ENCODE results near the gene LIME1. TPM values are rescaled to one million over a fixed set of nuclear protein-coding genes. Genes with fewer than 3 reads are reported as not detected.
A peak's percentile ranks its signal among the peaks of the same experiment; 100 is the strongest.
"Not testable (repeated sequence)": the region's sequence is repeated elsewhere in the genome, so short reads cannot be mapped to it uniquely, and the experiment has no call there.

LIME1 gene
- total RNA-seq, 2 donors from 2014 or later: 156 to 179 TPM

DNA sequence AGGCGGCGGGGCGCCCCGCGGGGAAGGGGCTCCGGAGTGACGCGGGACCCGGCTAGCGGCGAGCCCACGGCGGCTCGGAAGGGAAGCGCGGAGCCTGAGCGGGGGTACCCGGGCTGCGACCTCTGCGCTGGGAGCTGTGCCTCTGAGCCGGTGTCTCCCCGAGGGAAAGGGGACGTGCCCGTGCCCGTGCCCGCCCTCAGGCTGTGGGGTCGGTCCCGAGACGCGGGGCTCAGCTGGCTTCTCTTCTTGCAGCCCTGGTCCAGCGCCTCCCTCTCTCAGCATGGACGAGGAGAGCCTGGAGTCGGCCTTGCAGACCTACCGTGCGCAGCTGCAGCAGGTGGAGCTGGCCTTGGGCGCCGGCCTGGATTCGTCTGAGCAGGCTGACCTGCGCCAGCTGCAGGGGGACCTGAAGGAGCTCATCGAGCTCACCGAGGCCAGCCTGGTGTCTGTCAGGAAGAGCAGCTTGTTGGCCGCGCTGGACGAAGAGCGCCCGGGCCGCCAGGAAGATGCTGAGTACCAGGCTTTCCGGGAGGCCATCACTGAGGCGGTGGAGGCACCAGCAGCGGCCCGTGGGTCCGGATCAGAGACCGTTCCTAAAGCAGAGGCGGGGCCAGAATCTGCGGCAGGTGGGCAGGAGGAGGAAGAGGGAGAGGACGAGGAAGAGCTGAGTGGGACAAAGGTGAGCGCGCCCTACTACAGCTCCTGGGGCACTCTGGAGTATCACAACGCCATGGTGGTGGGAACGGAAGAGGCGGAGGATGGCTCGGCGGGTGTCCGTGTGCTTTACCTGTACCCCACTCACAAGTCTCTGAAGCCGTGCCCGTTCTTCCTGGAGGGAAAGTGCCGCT, 27.9 kb upstream of the LIME1 start:
- Mint-ChIP-seq H3K27me3 (no peaks in the 10 kb centered on the region), H3K27ac (peak overlapping the region; percentile 73), H3K4me3 (peak overlapping the region; percentile 89), H3K36me3 (ENCODE audit: low read depth) (peaks cover 3% of the 10 kb centered on the region), H3K4me1 (peaks cover 26% of the 10 kb centered on the region)
- no peaks in the 10 kb centered on the region for H3K9me3 ChIP-seq (ENCODE audit: control insufficient read depth, low read length, poor library complexity, severe bottlenecking)
- ATAC-seq: no peak
- DNase-seq: no peak

- peaks cover 26% of the 10 kb centered on the region for H3K4me1 Mint-ChIP-seq
- peak overlapping the region; percentile 73 for H3K27ac Mint-ChIP-seq
Measured at GRCh38 chr20:63709149-63709527, 27.3 kb upstream of the LIME1 start.

DNA sequence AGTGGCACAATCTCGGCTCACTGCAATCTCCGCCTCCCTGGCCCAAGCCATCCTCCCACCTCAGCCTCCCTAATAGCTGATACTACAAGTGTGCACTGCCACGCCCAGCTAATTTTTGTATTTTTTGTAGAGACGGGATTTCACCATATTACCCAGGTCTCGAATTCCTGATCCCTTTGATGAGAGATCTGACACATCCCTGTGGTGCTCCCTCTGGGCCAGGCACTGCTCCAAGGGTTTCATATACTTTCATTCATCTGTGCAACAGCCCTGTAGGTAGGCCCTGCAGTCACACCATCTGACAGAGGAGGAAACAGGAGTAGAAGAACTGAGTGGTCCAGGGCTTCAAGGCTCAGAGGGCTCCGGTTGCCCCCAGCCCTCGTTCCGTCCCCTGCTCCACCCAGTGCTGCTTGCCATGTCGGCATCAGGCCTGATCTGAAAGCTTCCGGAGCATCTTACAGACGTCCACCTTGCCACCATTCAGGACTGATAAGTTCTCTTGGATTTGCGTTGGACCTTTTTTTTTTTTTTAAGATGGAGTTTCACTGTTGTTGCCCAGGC, 25.3 kb upstream of the LIME1 start:
- peaks cover 27% of the 10 kb centered on the region for H3K4me1 Mint-ChIP-seq
- H3K27me3 Mint-ChIP-seq: no peaks in the 10 kb centered on the region
- peak overlapping the region; percentile 24 for H3K27ac Mint-ChIP-seq
- ATAC-seq (no peak), DNase-seq (no peak)
- H3K9me3 ChIP-seq (ENCODE audit: control insufficient read depth, low read length, poor library complexity, severe bottlenecking): peaks cover 4% of the 10 kb centered on the region
- peaks cover 5% of the 10 kb centered on the region for H3K36me3 Mint-ChIP-seq (ENCODE audit: low read depth)
- H3K4me3 Mint-ChIP-seq: peak overlapping the region; percentile 64

More at GRCh38 chr20:63709149-63709527, 27.3 kb upstream of the LIME1 start:
- peaks cover 3% of the 10 kb centered on the region for H3K36me3 Mint-ChIP-seq (ENCODE audit: low read depth)
- ATAC-seq (no peak), DNase-seq (no peak)
- no peaks in the 10 kb centered on the region for H3K9me3 ChIP-seq (ENCODE audit: control insufficient read depth, low read length, poor library complexity, severe bottlenecking)
- no peaks in the 10 kb centered on the region for H3K27me3 Mint-ChIP-seq
- peak overlapping the region; percentile 89 for H3K4me3 Mint-ChIP-seq

DNA sequence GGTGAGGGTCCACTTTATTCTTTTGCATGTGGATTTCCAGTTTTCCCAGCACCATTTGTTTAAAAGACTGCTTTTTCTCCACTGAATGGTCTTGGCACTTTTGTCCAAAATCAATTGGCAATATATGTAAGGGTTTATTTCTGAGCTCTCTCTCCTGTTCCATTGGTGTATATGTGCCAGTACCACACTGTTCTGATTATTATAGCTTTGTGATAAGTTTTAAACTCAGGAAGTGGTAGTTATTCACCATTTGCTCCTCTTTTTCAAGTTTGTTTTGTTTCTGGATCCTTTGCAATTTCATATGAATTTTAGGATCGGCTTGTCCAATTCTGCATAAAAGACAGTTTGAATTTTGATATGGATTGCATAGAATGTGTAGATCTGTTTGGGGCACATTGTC, 24.3 kb upstream of the LIME1 start:
- no peak for ATAC-seq
- H3K9me3 ChIP-seq (ENCODE audit: control insufficient read depth, low read length, poor library complexity, severe bottlenecking): peaks cover 4% of the 10 kb centered on the region
- no peaks in the 10 kb centered on the region for H3K27me3 Mint-ChIP-seq
- H3K4me1 Mint-ChIP-seq: peaks cover 26% of the 10 kb centered on the region
- peak overlapping the region; percentile 2 for H3K4me3 Mint-ChIP-seq
- peaks cover 5% of the 10 kb centered on the region for H3K36me3 Mint-ChIP-seq (ENCODE audit: low read depth)
- no peak for DNase-seq
- H3K27ac Mint-ChIP-seq: no peak overlapping the region

GRCh38 chr20:63714858-63715257, 21.6 kb upstream of the LIME1 start:
- peaks cover 4% of the 10 kb centered on the region for H3K9me3 ChIP-seq (ENCODE audit: control insufficient read depth, low read length, poor library complexity, severe bottlenecking)
- H3K27me3 Mint-ChIP-seq: no peaks in the 10 kb centered on the region
- DNase-seq (no peak), ATAC-seq (no peak)
- no peak overlapping the region for H3K4me3 Mint-ChIP-seq
- peaks cover 12% of the 10 kb centered on the region for H3K36me3 Mint-ChIP-seq (ENCODE audit: low read depth)
- peaks cover 23% of the 10 kb centered on the region for H3K4me1 Mint-ChIP-seq
- no peak overlapping the region for H3K27ac Mint-ChIP-seq

DNA sequence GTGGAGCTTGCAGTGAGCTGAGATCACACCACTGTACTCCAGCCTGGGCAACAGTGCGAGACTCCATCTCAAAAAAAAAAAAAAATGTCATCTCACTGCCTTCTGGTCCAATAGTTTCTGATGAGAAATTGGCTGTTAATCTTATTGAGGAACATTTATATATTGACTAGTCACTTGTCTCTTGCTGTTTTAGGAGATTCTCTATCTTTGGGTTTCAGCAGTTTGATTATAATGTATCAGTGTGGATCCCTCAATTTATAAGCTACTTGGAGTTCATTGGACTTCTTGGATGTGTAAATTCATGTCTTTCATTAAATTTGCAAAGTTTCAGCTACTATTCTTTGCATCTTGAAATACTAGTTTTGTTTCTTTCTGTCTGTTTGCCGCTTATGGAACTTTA, 17.5 kb upstream of the LIME1 start:
- DNase-seq (no peak), ATAC-seq (no peak)
- Mint-ChIP-seq H3K27me3 (no peaks in the 10 kb centered on the region), H3K36me3 (ENCODE audit: low read depth) (peaks cover 14% of the 10 kb centered on the region), H3K4me1 (peaks cover 25% of the 10 kb centered on the region), H3K27ac (no peak overlapping the region), H3K4me3 (no peak overlapping the region)
- H3K9me3 ChIP-seq (ENCODE audit: control insufficient read depth, low read length, poor library complexity, severe bottlenecking): peaks cover 4% of the 10 kb centered on the region

DNA sequence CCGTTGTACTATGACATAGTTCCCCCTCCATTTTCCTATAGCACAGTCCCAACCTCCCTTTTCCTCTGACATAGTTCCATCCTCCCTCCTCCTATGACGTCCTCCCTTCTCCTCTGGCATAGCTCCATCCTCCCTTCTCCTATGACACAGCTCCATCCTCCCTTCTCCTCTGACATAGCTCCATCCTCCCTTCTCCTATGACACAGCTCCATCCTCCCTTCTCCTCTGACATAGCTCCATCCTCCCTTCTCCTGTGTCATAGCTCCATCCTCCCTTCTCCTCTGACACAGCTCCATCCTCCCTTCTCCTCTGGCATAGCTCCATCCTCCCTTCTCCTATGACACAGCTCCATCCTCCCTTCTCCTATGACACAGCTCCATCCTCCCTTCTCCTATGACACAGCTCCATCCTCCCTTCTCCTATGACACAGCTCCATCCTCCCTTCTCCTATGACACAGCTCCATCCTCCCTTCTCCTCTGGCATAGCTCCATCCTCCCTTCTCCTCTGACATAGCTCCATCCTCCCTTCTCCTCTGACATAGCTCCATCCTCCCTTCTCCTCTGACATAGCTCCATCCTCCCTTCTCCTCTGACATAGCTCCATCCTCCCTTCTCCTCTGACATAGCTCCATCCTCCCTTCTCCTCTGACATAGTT, 13.4 kb upstream of the LIME1 start:
- Mint-ChIP-seq H3K27ac (peak overlapping the region; percentile 69), H3K4me1 (peaks cover 18% of the 10 kb centered on the region)
- DNase-seq; H3K9me3 ChIP-seq (ENCODE audit: control insufficient read depth, low read length, poor library complexity, severe bottlenecking); ATAC-seq; H3K4me3 Mint-ChIP-seq; H3K27me3 Mint-ChIP-seq; H3K36me3 Mint-ChIP-seq (ENCODE audit: low read depth): not testable (repeated sequence)

- not testable (repeated sequence) for DNase-seq, H3K27ac Mint-ChIP-seq
Measured at GRCh38 chr20:63730189-63730733, 6.2 kb upstream of the LIME1 start.

DNA sequence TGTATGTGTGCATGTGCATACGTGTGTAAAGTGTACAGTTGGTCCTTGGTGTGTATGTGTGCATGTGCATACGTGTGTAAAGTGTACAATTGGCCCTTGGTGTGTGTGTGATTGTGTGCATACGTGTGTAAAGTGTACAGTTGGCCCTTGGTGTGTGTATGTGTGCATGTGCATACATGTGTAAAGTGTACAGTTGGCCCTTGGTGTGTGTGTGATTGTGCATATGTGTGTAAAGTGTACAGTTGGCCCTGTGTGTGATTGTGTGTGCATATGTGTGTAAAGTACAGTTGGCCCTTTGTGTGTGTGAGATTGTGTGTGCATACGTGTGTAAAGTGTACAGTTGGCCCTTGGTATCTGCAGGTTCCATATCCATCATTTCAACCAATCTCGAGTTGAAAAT, 5.1 kb upstream of the LIME1 start:
- Mint-ChIP-seq H3K36me3 (ENCODE audit: low read depth) (peaks cover 3% of the 10 kb centered on the region), H3K27ac (no peak overlapping the region), H3K4me3 (no peak overlapping the region), H3K27me3 (no peaks in the 10 kb centered on the region), H3K4me1 (peaks cover 33% of the 10 kb centered on the region)
- H3K9me3 ChIP-seq (ENCODE audit: control insufficient read depth, low read length, poor library complexity, severe bottlenecking): no peaks in the 10 kb centered on the region
- no peak for ATAC-seq
- DNase-seq: no peak

More at GRCh38 chr20:63730189-63730733, 6.2 kb upstream of the LIME1 start:
- H3K4me1 Mint-ChIP-seq: peaks cover 22% of the 10 kb centered on the region
- H3K9me3 ChIP-seq (ENCODE audit: control insufficient read depth, low read length, poor library complexity, severe bottlenecking); ATAC-seq; H3K4me3 Mint-ChIP-seq; H3K36me3 Mint-ChIP-seq (ENCODE audit: low read depth); H3K27me3 Mint-ChIP-seq: not testable (repeated sequence)

DNA sequence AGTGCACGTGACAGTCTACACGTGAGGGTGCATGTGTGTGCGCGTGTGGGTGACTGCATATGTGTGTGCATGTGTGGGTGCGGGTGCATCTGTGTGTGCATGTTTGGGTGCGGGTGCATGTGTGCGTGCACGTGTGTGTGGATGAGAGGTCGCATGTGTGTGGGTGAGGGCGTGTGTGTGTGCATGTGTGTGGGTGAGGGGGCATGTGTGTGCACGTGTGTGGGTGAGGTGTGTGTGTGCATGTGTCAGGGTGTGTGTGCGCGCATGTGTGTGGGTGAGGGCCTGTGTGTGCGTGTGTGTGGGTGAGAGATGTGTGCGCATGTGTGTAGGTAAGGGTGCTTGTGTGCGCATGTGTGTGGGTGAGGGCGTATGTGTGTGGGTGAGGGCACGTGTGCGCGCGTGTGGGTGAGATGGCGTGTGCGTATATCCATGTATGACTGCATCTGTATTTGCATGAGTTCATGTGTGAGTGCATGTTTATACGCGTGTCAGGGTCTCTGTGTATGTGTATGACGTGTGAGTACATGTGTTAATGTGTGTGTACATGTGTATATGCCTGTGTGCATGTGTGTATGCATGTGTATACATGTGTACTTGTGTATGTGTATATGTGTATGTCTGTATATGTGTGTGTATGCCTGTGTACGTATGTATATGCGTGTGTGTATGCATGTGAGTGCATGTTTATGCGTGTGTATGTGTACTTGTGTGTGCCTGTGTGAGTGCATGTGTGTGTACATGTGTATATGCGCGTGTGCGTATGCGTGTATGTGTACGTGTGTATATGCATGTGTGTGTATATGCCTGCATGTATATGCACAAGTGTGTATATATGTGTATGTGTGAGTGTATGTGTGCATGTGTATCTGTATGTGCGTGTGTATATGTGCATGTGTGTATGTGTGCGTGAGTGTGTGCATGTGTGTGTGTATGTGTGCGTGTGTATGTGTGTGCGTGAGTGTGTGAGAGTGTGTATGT, 4.1 kb upstream of the LIME1 start:
- Mint-ChIP-seq H3K4me1 (peaks cover 31% of the 10 kb centered on the region), H3K4me3 (no peak overlapping the region), H3K27ac (no peak overlapping the region), H3K36me3 (ENCODE audit: low read depth) (peaks cover 3% of the 10 kb centered on the region), H3K27me3 (no peaks in the 10 kb centered on the region)
- ATAC-seq (no peak), DNase-seq (no peak)
- no peaks in the 10 kb centered on the region for H3K9me3 ChIP-seq (ENCODE audit: control insufficient read depth, low read length, poor library complexity, severe bottlenecking)

DNA sequence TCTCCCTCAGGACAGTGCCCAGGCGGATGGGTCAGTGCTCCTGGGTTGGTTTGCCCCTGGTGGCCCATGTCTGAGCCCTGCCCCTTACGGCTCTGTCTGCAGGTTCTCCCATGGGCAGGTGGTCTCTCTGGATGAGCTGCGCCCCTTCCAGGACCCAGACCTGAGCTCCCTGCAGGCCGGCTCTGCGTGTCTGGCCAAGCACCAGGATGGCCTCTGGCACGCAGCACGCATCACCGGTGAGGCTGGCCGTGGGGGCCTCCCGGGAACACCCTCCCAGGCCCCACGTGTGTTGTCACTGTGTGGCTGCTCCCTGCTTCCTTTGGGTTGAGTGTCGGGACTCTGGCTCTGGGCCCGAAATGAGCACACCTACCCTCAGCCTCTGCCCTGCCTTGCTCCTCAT, 3.3 kb upstream of the LIME1 start:
- DNase-seq: no peak
- Mint-ChIP-seq H3K4me1 (peaks cover 28% of the 10 kb centered on the region), H3K27me3 (no peaks in the 10 kb centered on the region), H3K36me3 (ENCODE audit: low read depth) (peaks cover 3% of the 10 kb centered on the region), H3K4me3 (no peak overlapping the region), H3K27ac (no peak overlapping the region)
- H3K9me3 ChIP-seq (ENCODE audit: control insufficient read depth, low read length, poor library complexity, severe bottlenecking): no peaks in the 10 kb centered on the region
- no peak for ATAC-seq

GRCh38 chr20:63733579-63734081, 2.8 kb upstream of the LIME1 start:
- Mint-ChIP-seq H3K27me3 (no peaks in the 10 kb centered on the region), H3K4me3 (no peak overlapping the region), H3K36me3 (ENCODE audit: low read depth) (peaks cover 3% of the 10 kb centered on the region), H3K4me1 (peaks cover 23% of the 10 kb centered on the region), H3K27ac (peak overlapping the region; percentile 35)
- no peaks in the 10 kb centered on the region for H3K9me3 ChIP-seq (ENCODE audit: control insufficient read depth, low read length, poor library complexity, severe bottlenecking)
- DNase-seq: no peak
- no peak for ATAC-seq

Data from T-helper 17 cell (primary cell).